Gastroesophageal sphincter (tissue), 3 donors: Measurements from ENCODE around the gene CDK5R1.

Source experiments
- CTCF ChIP-seq, 4 experiments: fragments of 200-600 bp in 2 of 4; fragments of 450-650 bp in 2 of 4; sonication (generic) in 1 of 4; IDR thresholded peaks; one replicate each; pipeline ENCODE4 v1.5.1; 2017 to 2019; ENCODE audit warnings: antibody characterized with exemption in 4 of 4, mild to moderate bottlenecking in 2 of 4, moderate library complexity in 2 of 4
- EP300 ChIP-seq: sonication (generic); formaldehyde crosslinking; IDR thresholded peaks from one replicate; pipeline ENCODE4 v1.6.1; 2017; ENCODE audit warnings: antibody characterized with exemption, mild to moderate bottlenecking
- POLR2A ChIP-seq, 2 donors: fragments of 450-650 bp; IDR thresholded peaks; one replicate each; pipeline ENCODE4 v1.6.1; 2017; ENCODE audit warnings: antibody characterized with exemption in 2 of 2, mild to moderate bottlenecking in 2 of 2, moderate library complexity in 1 of 2
- POLR2AphosphoS5 ChIP-seq: sonication (generic); formaldehyde crosslinking; IDR thresholded peaks from one replicate; pipeline ENCODE4 v1.6.1; 2017; ENCODE audit warnings: antibody characterized with exemption

GRCh38 chr17:32445971-32446370, 40.8 kb upstream of the CDK5R1 start:
- TF ChIP-seq CTCF (IDR thresholded peaks at IDR 0.05), result no peak
- TF ChIP-seq POLR2A (IDR thresholded peaks at IDR 0.05), result no peak
- no peak for TF ChIP-seq POLR2AphosphoS5
- no peak for TF ChIP-seq EP300
